GM10847 (cell line): ENCODE measurements around the gene C4orf50.

Experiments
- POLR2A ChIP-seq: IDR thresholded peaks from 2 replicates; pipeline ENCODE4 v1.6.1; 2011; ENCODE audit not compliant: insufficient read length; ENCODE audit errors: extremely low read depth

The C4orf50 gene

DNA sequence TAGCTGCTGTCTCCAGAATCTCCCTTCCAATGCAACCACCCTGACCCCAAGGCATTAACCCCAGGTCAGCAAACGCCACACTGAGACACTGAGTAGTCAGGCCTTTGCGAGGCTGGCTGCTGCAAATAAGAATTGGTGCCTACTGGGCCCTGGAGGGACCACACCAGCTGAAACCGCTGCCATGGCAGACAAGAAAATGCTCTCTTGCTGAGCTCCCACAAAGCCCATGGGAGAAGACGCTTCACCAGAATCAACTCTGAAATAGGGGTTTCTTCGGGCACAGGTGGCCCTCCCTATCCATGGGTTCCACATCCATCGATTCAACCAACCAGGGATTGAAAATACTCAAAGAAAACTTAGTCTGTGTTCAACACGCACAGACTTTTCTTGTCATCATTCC lies 98.7 kb downstream of the C4orf50 start:
- TF ChIP-seq POLR2A = no peak

DNA sequence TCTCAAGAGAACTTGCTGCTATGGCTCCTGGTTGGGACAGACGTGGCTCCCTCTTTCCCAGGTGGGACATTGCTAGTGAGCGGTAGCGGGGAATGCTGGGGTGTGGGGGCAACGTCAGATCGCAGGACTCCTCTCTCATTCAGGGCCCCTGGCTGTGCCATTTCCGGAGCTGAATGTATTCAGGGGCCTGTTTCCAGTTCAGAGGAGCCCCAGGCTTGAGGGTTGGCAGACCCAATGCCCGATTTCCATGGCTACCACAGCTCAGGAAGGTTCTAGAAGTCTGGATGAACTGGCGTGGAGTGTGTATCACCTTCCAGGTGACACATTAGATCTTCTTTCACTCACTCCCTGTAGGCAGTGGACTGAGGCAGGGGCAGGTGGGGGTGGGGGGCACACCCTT lies 99.2 kb downstream of the C4orf50 start:
- no peak for TF ChIP-seq POLR2A

DNA sequence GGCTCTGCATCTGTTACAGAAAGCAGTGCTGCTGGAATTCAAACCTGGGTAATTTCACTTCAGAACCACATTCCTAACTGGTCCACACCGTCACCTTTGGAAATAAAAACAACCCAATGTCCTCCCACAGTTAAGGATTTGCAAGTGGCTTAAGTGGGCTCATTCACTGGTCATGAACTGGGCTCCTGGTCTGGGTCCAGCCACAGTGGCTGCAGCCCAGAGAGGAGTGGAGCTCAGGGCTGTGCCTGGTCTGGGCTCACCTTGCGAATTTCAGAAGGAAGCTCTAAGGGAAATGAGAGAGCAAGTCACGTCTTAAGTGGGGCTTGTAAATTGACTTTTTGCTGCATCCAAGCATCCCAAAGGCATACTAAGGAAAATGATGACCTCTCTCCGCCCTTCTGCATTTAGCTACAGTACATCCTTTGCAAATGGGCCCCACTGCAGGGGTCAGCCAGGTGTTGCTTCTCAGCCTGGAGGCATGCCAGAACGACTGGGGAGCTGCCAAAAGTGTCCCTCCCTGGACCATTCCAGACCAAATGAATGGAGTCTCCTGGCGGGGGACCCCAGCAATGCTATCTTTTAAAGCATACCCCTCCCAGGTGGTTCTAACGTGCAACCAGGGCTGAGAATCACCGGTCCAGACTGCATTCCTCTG lies 99.8 kb downstream of the C4orf50 start:
- no peak for TF ChIP-seq POLR2A

DNA sequence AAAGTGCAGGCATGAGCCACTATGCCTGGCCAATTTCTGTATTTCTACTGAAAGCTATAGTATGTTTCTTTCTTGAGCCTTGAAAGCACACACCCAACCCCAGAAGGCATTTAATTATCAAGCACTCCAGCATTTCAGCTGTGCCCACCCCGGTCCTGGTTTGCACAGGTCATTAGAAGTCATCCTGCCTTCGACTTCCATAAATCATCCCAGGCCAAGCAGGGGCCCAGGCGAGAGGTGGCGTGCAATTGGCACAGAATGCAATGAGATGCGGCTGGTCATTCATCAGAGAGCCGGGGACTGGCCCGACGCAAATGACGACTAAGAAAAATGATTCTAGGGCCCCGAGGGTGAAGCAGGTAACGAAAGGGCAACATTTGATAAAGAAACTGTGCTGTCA lies 100.6 kb downstream of the C4orf50 start:
- no peak for TF ChIP-seq POLR2A

DNA sequence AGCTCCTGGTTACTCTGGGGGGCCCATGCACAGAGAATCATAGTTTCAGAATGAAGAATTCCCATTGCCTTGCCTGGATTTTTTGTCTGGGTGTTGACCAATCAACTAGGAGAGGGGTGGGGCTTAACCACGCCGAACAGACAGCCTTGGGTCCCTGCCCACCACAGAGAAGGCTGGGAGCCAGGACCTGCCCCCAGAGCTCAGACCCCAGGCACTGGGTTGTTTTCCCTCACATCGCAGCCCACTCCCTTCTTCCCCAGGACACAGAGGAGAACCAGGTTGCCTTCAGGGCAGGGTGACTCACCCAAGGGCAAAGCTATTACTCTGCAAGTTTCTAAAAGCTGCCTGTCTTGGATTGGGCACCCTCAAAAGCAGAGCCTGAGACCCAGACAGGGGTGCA lies 102.0 kb downstream of the C4orf50 start:
- TF ChIP-seq POLR2A = no peak

DNA sequence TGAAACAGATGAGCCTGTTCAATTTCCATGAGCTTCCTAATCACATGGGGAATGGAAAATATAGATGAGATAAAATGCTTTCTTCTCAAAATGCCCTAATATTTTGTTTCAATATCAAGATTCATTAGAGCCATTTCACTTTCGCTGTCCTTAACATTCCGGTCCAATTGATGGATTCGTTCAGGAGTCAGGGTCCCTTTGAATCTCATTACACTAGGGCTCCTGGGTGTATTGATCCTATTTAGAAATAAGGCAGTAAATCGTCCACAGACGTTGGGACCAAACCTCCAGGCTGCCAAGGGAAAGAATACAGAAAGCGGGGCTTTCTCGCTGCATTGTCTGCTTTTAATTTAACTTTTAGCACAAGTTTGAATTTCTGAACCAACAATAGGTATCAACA lies 104.8 kb downstream of the C4orf50 start:
- no peak for TF ChIP-seq POLR2A

DNA sequence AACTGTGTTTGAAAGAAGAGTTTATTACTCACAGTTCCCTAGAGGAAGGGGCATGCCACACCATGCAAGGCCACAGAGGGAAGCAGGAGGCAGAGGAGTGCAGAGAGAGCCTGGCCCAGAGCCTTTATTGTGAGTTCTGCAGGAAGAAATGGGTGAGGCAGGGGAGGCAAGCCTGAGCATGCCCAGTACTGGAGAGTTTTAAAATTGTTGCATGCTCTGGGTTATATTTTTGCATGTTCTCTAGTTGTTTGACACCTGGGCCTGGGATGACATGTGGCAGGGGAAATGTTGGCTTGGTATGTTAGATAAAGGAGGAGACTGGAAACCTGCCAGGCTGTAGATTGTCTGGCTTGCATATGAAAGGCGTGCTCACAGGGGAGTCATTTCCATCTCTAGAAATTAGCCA lies 105.6 kb downstream of the C4orf50 start:
- no peak for TF ChIP-seq POLR2A

DNA sequence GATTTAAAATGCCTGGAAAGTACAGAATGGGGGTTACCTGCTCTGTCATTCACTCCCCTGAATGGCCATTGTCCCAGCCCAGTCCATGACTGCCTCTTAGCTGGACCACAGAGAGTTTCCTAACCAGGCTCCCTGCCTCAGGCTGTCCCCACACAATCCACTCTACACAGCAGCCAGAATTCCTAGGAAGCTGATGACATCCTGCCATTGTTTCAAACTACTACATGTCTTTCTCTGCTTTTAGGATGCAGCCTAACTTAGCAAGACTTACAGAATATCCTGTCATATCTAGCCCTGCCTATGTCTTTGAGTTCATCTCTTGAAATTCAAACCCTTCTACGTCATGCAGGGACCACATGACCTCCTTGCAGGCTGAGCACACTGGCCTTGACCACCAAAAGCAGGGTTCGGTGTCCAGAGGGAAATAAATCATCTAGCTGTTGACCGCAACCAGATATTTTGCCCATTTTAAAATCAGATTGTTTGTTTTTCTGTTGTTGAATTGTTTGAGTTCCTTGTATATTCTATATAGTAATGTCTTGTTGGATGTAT lies 109.3 kb downstream of the C4orf50 start:
- no peak for TF ChIP-seq POLR2A

DNA sequence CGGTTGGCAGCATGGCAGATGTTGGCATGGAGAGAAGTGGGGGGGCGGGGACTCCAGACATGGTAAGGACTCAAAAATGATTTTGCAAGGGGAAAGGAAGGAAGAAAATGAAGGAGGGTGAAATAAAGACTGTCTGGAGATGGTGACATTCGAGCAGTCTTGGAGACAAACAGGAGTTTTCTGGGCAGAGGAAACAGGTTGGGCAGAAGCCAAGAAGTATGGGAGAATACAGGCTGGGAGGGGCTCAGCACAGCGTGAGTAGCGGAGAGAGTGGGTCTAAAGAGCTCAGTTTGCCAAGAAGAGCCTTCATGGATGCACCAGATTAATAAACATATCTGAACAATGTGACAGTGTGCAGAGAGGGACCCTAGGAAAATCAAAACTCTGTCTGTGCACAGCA lies 112.0 kb downstream of the C4orf50 start:
- TF ChIP-seq POLR2A = no peak

DNA sequence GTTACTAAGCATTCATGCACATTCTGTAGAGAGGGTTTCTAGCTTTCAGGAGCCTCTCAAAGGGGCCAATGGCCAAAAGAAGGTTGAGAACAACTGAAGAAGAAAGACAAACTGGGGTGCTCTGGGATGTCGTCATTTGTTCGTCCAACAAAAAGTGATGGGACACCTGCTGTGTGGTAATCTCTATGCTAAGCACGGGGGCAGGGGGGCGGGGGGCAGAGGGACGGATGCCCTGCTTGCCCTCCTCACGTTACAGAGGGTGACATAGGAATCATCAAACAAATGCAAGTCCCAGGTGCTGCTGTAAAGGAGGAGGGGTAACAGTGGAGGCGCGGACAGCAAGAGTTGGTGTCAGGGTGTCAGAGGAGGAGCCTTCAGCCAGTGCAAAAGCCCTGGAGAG lies 112.5 kb downstream of the C4orf50 start:
- TF ChIP-seq POLR2A = no peak

DNA sequence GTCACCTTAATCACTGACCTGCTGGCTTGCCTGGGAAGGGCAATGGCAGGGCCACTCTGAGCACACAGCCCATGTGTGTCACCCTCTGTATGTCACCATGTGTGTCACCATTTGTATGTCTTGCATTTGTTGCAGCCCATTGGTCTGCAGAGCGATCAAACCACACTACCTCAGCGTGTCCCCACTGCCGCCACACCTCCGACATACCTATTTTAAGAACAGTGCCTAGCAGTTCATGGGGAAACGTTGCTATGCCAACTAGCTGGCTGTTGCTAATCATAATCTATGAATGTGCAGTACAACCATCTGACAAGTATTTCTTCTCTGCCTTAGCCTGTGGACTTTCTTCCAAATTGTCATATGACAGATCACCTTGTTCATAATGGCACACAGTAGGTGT lies 117.4 kb downstream of the C4orf50 start:
- TF ChIP-seq POLR2A = no peak

DNA sequence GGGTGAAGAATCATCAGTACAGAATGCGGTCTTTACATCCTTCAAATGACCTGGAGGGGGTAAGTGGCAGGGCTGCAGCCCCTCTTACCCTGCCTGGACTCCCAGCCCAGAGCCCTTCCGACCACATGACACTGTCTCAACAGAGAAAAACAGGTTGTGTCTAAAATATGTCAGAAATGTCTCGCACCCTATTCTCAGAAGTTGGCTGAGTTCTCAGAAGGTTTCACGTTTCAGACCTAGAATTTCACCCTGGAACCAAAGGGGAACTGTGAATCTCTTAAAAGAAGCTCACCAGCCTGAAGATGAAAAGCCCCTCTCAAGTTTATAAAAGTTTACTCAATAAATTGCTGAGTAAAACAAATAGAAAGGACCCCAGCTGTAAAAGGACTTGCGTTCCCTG lies 118.3 kb downstream of the C4orf50 start:
- no peak for TF ChIP-seq POLR2A

DNA sequence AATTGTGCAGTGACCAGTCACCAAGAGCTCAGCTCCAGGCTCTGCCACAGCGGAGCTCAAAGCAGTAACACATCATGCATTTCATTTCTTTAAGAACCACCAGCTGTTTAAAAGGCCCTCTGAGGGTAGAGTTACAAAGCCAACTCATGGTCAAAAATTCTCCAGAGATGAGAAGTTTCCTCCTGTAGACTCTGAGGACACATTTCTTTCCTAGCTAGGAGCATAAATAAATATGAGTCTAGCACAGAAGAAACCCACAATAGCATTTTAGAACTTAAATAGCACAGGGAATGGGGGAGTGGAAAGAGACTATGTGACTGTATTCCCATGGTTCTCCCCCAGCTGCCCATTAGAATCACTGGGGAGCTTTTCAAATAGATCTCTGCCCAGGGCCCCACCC lies 118.8 kb downstream of the C4orf50 start:
- TF ChIP-seq POLR2A = no peak

DNA sequence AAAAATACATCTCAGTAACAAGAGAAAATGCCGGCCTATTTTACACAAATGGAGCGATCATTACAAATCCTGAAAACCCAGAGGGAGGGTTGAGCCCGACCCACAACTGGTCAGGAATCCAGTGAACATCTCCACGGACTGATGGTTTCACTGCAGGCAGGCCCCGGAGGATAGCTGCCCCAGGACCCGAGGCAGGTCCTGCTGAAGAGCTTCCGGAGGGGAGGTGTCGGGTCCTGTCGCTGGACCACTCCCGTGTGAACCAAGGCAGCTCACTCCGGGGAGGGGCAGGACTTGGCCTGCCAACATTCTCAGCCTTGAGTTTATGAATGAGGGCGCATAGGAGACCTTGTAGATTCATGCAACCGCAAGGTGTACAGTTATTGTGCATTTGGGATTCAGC lies 120.6 kb downstream of the C4orf50 start:
- no peak for TF ChIP-seq POLR2A

DNA sequence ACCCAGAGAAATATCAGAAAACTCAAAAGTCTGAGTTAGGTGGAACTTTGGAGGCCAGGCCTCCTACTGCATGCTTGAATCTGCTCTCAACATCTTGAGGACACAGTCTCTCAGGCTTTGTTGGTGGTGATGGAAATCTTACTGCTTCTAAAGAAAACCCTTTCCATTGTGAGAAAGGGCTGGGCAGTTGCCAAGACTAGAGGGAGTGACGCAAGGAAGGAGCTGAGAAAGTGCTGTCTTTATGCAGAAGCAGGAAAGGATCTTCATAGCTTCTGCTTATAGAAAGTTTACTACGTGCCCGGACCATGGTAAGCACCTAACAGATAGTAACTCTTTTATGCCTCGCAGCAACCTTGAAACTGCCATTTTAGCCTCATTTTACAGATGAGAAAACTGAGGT lies 122.9 kb downstream of the C4orf50 start:
- no peak for TF ChIP-seq POLR2A

DNA sequence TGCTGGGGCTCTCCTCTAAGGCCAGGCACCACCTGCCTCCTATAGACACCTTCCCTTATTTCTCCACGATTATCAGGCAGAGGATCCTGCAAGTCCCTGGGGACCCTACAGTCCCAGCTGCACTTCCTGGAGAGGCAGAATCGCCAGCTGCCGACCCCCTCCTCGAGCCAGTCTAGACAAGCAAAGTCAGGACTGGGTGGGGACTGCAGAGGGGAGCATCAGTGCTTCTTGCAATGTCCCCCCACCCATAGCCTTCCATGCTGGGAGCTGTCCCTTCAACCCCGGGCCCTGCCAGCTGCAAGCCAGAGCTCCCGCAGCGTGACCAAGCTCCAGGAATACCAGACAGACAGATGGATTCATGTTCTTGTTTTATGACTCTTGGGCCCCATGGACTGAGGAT lies 124.0 kb downstream of the C4orf50 start:
- no peak for TF ChIP-seq POLR2A

DNA sequence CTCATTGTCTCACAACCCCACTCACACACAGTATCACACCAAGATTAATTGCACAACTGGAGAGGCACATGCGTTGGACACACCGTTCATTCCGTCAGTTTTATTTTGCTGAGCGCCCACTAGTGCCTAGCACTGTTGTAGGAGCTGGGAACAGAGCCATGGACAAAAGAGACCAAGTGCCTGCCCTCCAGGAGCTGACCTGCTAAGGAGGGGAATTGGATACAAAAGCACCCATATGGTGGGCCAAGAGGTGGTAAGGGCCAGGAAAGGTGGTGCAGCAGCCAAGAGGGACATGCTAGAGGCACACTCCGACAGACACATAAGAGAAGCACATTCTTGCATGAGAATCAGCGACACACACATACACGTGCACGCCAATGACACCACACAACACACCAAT lies 124.6 kb downstream of the C4orf50 start:
- TF ChIP-seq POLR2A = no peak
